Progenitor cell of endocrine pancreas (in vitro differentiated cells): ENCODE measurements around the gene TMEM169. TPM values are rescaled to one million over a fixed set of nuclear protein-coding genes. Genes with fewer than 3 reads are reported as not detected.

ENCODE experiments used
- DNase-seq: peaks from one replicate; pipeline ENCODE4 v3.0.0; 2021; ENCODE audit warnings: low spot score; ENCODE audit not compliant: unreplicated experiment
- H3K27ac Mint-ChIP-seq: 2 replicates; pipeline ENCODE4 v1.8.0; 2021; ENCODE audit warnings: mild to moderate bottlenecking, moderate library complexity, mixed read lengths
- H3K27me3 Mint-ChIP-seq: 2 replicates; pipeline ENCODE4 v1.8.0; 2021; ENCODE audit warnings: mixed read lengths
- H3K36me3 Mint-ChIP-seq: 2 replicates; pipeline ENCODE4 v1.8.0; 2022; ENCODE audit warnings: mixed read lengths; ENCODE audit not compliant: insufficient read depth
- H3K4me1 Mint-ChIP-seq: 2 replicates; pipeline ENCODE4 v1.8.0; 2021; ENCODE audit warnings: low read depth, mixed read lengths
- H3K4me3 Mint-ChIP-seq: 2 replicates; pipeline ENCODE4 v1.8.0; 2021; ENCODE audit warnings: low read depth, mild to moderate bottlenecking, moderate library complexity, mixed read lengths
- H3K9me3 Mint-ChIP-seq: 2 replicates; pipeline ENCODE4 v1.8.0; 2021; ENCODE audit warnings: low read depth, mixed read lengths
- total RNA-seq: library from RNA; stranded (reverse); gene quantifications from 2 replicates; pipeline ENCODE4 v1.2.1, GENCODE V29; 2021
- TF ChIP-seq, protein P1 (sequence below): fragments of 200-600 bp; sonication (generic); IDR thresholded peaks from one replicate; pipeline ENCODE4 v1.5.0; 2021; ENCODE audit warnings: antibody characterized with exemption, mild to moderate bottlenecking; ENCODE audit not compliant: unreplicated experiment

Gene TMEM169
- total RNA-seq, 1 donor from 2014 or later = 3.6 TPM

DNA sequence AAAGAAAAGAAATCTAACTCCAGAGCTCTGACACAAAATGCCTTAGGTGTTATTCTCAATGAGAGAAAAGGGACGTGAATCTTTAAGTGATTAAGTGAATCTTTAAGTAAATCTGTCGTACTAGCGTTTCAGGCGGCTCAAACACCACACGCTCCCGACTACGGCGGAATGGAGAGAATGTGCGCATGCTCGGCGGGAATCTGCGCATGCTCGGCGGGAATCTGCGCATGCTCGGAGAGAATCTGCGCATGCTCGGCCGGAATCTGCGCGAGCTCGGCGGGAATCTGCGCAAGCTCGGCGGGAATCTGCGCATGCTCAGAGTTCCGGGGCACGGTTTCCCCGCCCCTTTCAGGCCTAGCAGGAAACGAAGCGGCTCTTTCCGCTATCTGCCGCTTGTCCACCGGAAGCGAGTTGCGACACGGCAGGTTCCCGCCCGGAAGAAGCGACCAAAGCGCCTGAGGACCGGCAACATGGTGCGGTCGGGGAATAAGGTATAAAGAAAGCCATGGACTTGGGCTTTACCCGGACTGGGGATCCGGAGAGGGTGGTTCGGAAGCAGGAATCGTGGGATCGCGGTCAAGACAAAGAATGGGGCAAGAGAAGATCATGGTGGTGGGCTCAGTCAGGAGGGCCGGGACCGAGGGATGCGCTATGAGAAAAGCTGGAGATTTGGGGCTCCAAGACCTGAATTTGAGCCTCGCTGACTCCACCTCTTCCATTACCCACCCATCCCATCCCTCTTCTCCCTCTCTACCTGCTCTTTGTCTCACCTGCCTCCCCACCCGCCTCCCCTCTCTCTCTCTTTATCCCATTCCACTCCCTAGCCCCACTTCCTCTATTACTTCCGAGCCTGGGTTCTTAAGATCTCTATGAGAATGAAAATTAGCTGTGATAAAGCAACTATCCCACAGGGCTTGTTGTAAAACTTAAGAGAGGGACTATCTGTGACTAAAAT lies 27.5 kb downstream of the TMEM169 start, which contains the start of gene XRCC5:
Gene XRCC5 (plus strand): TSS at position 382 of the 955 bp plus-strand sequence. CDS start 89 bp downstream, at position 471.
- peaks cover 49% of the 10 kb centered on the region for H3K4me1 Mint-ChIP-seq
- H3K27ac Mint-ChIP-seq = peak within 1 kb of the TSS; percentile 100
- peak; percentile 94 for DNase-seq

DNA sequence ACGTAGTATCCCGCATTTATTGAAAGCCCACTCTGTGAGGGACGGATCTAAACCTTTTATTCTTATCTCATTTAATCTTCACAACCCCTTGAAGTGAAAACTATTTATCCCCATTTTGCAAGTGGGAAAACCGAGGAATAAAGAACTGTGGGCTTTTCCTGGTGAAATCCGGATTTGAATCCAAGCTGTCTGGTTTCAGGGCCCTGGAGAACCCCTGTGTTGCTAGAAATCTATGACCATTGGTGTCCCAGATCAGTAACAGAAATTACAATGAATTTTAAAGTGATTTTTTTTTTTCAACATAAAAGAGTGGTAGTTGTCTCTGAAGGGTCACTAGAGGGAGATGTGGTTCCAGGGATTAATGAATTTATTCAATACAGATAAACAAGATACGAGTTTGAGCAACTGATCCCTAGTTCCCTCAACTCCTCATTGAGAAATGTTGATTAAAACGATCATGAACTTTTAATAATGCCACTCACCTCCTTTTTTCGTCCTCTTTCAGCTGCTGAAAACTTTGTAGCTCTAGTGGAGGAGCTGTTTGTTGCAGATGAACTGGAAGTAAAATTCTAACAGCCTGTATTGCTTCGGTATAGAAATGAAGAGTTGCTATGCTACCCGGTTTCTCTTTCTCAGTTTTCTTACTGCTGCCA lies 28.4 kb downstream of the TMEM169 start:
- no peaks in the 10 kb centered on the region for H3K27me3 Mint-ChIP-seq
- peaks cover 55% of the 10 kb centered on the region for H3K4me1 Mint-ChIP-seq
- peak overlapping the region; percentile 99 for H3K4me3 Mint-ChIP-seq
- no peaks in the 10 kb centered on the region for H3K9me3 Mint-ChIP-seq
- TF ChIP-seq, protein P1, sequence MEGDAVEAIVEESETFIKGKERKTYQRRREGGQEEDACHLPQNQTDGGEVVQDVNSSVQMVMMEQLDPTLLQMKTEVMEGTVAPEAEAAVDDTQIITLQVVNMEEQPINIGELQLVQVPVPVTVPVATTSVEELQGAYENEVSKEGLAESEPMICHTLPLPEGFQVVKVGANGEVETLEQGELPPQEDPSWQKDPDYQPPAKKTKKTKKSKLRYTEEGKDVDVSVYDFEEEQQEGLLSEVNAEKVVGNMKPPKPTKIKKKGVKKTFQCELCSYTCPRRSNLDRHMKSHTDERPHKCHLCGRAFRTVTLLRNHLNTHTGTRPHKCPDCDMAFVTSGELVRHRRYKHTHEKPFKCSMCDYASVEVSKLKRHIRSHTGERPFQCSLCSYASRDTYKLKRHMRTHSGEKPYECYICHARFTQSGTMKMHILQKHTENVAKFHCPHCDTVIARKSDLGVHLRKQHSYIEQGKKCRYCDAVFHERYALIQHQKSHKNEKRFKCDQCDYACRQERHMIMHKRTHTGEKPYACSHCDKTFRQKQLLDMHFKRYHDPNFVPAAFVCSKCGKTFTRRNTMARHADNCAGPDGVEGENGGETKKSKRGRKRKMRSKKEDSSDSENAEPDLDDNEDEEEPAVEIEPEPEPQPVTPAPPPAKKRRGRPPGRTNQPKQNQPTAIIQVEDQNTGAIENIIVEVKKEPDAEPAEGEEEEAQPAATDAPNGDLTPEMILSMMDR = peak; percentile 54
- H3K36me3 Mint-ChIP-seq = peaks cover 21% of the 10 kb centered on the region
- no peak for DNase-seq
- H3K27ac Mint-ChIP-seq = peak overlapping the region; percentile 100

More for the DNA sequence above, 27.5 kb downstream of the TMEM169 start, which contains the start of gene XRCC5:
- no peaks in the 10 kb centered on the region for H3K9me3 Mint-ChIP-seq
- peaks cover 15% of the 10 kb centered on the region for H3K36me3 Mint-ChIP-seq
- H3K27me3 Mint-ChIP-seq = no peaks in the 10 kb centered on the region
- peak within 1 kb of the TSS; percentile 99 for H3K4me3 Mint-ChIP-seq
- TF ChIP-seq, protein P1 = no peak

DNA sequence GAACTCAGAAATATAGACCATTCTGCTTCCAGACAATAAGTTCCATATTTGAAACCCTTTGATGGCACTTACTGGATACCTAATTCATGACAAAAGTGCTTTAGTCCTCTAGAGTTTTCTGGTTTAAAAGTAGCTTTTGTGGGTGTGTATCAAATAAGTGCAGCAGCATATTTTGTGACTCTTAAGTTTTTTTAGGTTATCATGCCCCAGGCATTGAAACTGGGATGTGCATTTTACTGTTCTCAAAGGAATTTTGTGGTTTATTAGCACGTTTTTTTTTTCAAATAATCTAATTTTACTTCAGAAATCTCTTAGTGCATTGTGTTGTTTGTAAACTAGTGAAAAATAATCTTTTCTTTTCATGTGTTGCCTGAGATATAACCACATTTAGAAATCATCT lies 28.9 kb downstream of the TMEM169 start:
- H3K36me3 Mint-ChIP-seq = peaks cover 21% of the 10 kb centered on the region
- no peaks in the 10 kb centered on the region for H3K9me3 Mint-ChIP-seq
- H3K4me1 Mint-ChIP-seq = peaks cover 58% of the 10 kb centered on the region
- no peaks in the 10 kb centered on the region for H3K27me3 Mint-ChIP-seq
- peak overlapping the region; percentile 99 for H3K4me3 Mint-ChIP-seq
- TF ChIP-seq, protein P1 = no peak
- DNase-seq = no peak
- peak overlapping the region; percentile 100 for H3K27ac Mint-ChIP-seq

DNA sequence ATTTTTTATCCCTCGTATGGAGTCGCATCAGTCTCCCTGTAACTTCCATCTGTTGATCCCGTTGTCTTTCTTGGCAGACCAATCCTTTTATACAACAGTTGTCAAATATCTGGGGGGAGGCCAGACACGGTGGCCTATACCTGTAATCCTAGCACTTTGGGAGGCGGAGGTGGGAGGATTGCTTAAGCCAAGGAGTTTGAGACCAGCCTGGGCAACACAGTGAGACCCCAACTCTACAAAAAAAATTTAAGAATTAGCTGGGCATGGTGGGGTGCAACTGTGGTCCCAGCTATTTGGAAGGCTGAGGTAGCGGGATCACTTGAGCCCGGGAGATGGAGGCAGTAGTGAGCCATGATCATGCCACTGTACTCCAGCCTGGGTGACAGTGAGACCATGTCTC lies 29.4 kb downstream of the TMEM169 start:
- Mint-ChIP-seq H3K27ac (peak overlapping the region; percentile 87), H3K4me1 (peaks cover 59% of the 10 kb centered on the region), H3K9me3 (no peaks in the 10 kb centered on the region), H3K36me3 (peaks cover 22% of the 10 kb centered on the region), H3K27me3 (no peaks in the 10 kb centered on the region), H3K4me3 (peak overlapping the region; percentile 99)
- no peak for DNase-seq
- TF ChIP-seq, protein P1 = no peak

DNA sequence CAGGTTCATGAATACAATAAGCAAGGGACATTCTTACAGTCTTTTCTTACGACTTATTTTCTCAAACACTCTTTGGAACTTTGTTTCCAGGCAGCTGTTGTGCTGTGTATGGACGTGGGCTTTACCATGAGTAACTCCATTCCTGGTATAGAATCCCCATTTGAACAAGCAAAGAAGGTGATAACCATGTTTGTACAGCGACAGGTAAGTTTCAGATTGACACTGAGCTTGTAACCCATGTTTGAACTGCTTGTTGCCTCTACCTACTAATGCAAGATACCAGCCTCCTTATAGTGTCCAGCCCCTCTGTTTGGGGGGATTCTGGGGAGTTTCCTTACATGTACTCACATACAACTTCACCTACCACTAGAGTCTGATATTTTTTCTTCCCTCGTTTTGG lies 31.2 kb downstream of the TMEM169 start:
- H3K36me3 Mint-ChIP-seq = peaks cover 31% of the 10 kb centered on the region
- no peaks in the 10 kb centered on the region for H3K27me3 Mint-ChIP-seq
- H3K27ac Mint-ChIP-seq = peak overlapping the region; percentile 87
- H3K4me1 Mint-ChIP-seq = peaks cover 63% of the 10 kb centered on the region
- TF ChIP-seq, protein P1 = no peak
- H3K4me3 Mint-ChIP-seq = peak overlapping the region; percentile 7
- no peaks in the 10 kb centered on the region for H3K9me3 Mint-ChIP-seq
- DNase-seq = no peak
